Thoracic aorta (tissue), 2 donors: Measurements from ENCODE around the gene BCL2L13. TPM values are rescaled to one million over a fixed set of nuclear protein-coding genes. Genes with fewer than 3 reads are reported as not detected.

ENCODE experiments used
- ATAC-seq: fragments of 150-250 bp; one replicate; pipeline ENCODE4 v1.8.0; 2017; ENCODE audit warnings: low read depth; ENCODE audit not compliant: insufficient number of reproducible peaks, low FRiP score
- DNase-seq: peaks from one replicate; pipeline ENCODE4 v3.0.0-alpha.2; 2020; ENCODE audit warnings: low spot score
- H3K27ac ChIP-seq, 2 donors: fragments of 200-600 bp; sonication (generic); 1 replicate in 1 of 2; 2 replicates in 1 of 2; pipeline ENCODE4 v1.5.1; 2016; ENCODE audit warnings: mild to moderate bottlenecking in 2 of 2, moderate library complexity in 2 of 2
- H3K27me3 ChIP-seq: fragments of 200-600 bp; sonication (generic); replicated peaks from 2 replicates; pipeline ENCODE4 v1.6.0; 2016; ENCODE audit warnings: mild to moderate bottlenecking; ENCODE audit not compliant: insufficient read depth
- H3K36me3 ChIP-seq: fragments of 200-600 bp; sonication (generic); one replicate; pipeline ENCODE4 v1.5.1; 2016
- H3K4me1 ChIP-seq, 2 donors: fragments of 200-600 bp; sonication (generic); 1 replicate in 1 of 2; 2 replicates in 1 of 2; pipeline versions ENCODE4 v1.5.1 to v1.6.0; 2016; ENCODE audit warnings: low read depth in 2 of 2, mild to moderate bottlenecking in 1 of 2; ENCODE audit not compliant: control insufficient read depth in 1 of 2
- H3K4me3 ChIP-seq: fragments of 200-600 bp; sonication (generic); 2 replicates; pipeline ENCODE4 v1.5.1; 2016; ENCODE audit warnings: mild to moderate bottlenecking
- H3K9me3 ChIP-seq: fragments of 200-600 bp; sonication (generic); 2 replicates; pipeline ENCODE4 v1.5.1; 2016
- total RNA-seq, 2 donors: library from RNA; depleted of rRNA; stranded (reverse); fragments of >200 nt; gene quantifications; one replicate each; pipeline versions ENCODE4 v1.1.0 to v1.2.3, GENCODE V29; 2016
- TF ChIP-seq, protein P1 (sequence below): fragments of 200-600 bp; sonication (generic); IDR thresholded peaks from one replicate; pipeline ENCODE4 v1.5.1; 2019; ENCODE audit warnings: antibody characterized with exemption

Gene BCL2L13
- total RNA-seq, 2 donors from 2014 or later, result 38.0 to 43.4 TPM

DNA sequence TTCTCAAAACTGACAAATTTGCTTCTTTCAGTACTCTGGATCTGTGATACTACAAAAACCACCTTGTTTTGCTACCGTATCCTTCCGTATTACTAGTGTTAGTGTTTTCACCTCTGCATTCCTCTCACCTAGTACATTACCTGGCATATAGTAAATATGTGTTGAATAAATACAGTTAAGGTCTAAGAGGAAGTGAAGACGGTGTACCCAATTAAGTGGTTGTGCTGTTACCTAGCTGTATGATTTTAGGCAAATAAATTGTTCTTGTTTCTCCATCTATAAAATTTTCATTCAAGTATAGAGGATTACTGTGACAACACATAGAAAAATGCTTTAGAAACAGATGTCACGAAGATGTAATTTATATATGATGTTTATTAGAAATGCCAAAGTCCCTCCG is 8.9 kb downstream of the BCL2L13 start:
- Histone ChIP-seq H3K36me3 (peaks cover 2% of the 10 kb centered on the region), H3K4me1 (no peaks in the 10 kb centered on the region), H3K27me3 (no peaks in the 10 kb centered on the region), H3K4me3 (no peak overlapping the region), H3K27ac (no peak overlapping the region), H3K9me3 (no peaks in the 10 kb centered on the region)
- DNase-seq, result no peak
- ATAC-seq, result no peak
- TF ChIP-seq, protein P1, sequence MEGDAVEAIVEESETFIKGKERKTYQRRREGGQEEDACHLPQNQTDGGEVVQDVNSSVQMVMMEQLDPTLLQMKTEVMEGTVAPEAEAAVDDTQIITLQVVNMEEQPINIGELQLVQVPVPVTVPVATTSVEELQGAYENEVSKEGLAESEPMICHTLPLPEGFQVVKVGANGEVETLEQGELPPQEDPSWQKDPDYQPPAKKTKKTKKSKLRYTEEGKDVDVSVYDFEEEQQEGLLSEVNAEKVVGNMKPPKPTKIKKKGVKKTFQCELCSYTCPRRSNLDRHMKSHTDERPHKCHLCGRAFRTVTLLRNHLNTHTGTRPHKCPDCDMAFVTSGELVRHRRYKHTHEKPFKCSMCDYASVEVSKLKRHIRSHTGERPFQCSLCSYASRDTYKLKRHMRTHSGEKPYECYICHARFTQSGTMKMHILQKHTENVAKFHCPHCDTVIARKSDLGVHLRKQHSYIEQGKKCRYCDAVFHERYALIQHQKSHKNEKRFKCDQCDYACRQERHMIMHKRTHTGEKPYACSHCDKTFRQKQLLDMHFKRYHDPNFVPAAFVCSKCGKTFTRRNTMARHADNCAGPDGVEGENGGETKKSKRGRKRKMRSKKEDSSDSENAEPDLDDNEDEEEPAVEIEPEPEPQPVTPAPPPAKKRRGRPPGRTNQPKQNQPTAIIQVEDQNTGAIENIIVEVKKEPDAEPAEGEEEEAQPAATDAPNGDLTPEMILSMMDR, result no peak

DNA sequence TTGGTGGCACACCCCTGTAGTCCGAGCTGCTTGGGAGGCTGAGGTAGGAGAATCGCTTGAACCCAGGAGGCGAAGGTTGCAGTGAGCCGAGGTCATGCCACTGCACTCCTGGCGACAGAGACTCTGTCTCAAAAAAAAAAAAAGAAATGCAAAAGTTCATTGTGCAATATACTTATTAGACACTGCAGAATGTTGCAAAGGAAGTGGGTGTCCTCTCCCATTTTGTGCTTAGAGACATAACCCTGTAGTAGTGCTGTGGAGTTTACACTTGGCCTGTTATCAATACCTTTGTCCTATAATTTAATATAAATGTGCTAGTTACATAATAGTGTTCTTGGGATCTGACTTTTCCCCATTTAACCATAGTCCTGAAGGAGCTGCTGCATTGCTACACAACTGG is 9.4 kb downstream of the BCL2L13 start:
- Histone ChIP-seq H3K4me1 (no peaks in the 10 kb centered on the region), H3K27me3 (no peaks in the 10 kb centered on the region), H3K4me3 (no peak overlapping the region), H3K9me3 (no peaks in the 10 kb centered on the region), H3K27ac (no peak overlapping the region), H3K36me3 (peaks cover 2% of the 10 kb centered on the region)
- ATAC-seq (no peak), DNase-seq (no peak)
- TF ChIP-seq, protein P1, result no peak

DNA sequence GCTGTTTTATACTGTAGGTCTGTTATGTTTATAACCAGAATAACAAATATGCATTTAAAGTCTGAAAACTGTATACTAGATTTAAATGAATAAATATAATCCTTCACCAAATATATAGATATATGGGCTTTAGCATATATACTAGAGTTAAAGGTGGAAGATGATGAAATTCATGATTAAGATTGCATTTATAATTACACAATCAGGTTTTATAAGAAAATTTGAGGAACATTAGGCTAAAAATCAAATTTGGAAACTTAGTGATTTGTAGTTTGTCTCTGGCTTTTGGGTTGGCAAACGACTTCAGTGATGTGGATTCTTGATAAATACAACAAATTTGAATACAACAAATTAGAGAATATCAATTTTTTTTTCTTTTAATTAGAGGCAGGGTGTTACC is 10.0 kb downstream of the BCL2L13 start:
- Histone ChIP-seq H3K27me3 (no peaks in the 10 kb centered on the region), H3K27ac (no peak overlapping the region), H3K4me1 (no peaks in the 10 kb centered on the region), H3K4me3 (no peak overlapping the region), H3K36me3 (peaks cover 2% of the 10 kb centered on the region), H3K9me3 (no peaks in the 10 kb centered on the region)
- ATAC-seq (no peak), DNase-seq (no peak)
- TF ChIP-seq, protein P1, result no peak

DNA sequence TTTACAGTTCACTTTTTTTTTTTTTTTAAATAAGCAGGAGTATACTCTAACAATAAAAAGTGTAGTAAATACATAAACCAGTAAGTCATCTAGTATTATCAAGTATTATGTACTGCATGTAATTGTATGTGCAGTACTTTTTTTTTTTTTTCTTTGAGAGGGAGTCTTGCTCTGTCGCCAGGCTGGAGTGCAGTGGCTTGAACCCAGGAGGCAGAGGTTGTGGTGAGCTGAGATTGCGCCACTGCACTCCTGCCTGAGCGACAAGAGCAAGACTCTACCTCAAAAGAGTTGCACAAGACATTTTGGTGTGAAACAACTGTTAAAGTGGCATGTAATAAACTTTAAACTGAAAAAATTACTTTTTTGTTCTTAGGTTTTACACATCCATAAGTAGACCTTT is 16.7 kb downstream of the BCL2L13 start:
- no peak for DNase-seq
- no peaks in the 10 kb centered on the region for H3K36me3 ChIP-seq
- ATAC-seq, result no peak

DNA sequence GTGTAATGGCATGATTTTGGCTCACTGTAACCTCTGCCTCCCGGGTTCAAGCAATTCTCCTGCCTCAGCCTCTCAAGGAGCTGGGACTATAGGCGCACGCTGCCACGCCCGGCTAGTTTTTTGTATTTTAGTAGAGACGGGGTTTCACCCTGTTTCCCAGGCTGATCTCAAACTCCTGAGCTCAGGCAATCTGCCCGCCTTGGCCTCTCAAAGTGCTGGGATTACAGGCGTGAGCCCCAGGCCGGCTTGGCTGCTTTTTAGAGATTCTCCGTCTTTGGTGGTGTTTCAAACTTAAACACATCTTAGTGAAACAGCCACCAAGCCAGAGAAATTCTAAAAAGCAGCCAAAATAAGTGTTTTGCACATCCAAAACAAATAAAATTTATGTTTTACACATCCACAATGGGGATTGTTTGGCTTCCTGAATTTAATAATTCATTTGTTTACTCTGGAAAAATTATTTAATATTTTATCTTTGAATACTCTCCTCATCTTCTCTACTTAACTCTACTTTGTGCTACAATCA is 18.4 kb downstream of the BCL2L13 start:
- Histone ChIP-seq H3K4me1 (no peaks in the 10 kb centered on the region), H3K9me3 (no peaks in the 10 kb centered on the region), H3K27ac (no peak overlapping the region), H3K27me3 (no peaks in the 10 kb centered on the region), H3K4me3 (no peak overlapping the region), H3K36me3 (no peaks in the 10 kb centered on the region)
- TF ChIP-seq, protein P1, result no peak
- DNase-seq, result no peak
- ATAC-seq, result no peak

More for the DNA sequence above, 16.7 kb downstream of the BCL2L13 start:
- TF ChIP-seq, protein P1, result no peak
- Histone ChIP-seq H3K4me3 (no peak overlapping the region), H3K9me3 (no peaks in the 10 kb centered on the region), H3K27me3 (no peaks in the 10 kb centered on the region), H3K4me1 (no peaks in the 10 kb centered on the region), H3K27ac (no peak overlapping the region)
